Stimulated activated CD8-positive, alpha-beta memory T cell treated with anti-CD3 and anti-CD28 coated beads, Interleukin-2, amount 100 ng/mL, for 48 hours (primary cell): Measurements from ENCODE around the gene PTCHD4.

ENCODE experiments used
- DNase-seq, 2 donors: peaks; one replicate each; pipeline ENCODE4 v3.0.0-alpha.2; 2020; ENCODE audit warnings: low read depth in 2 of 2

PTCHD4 gene

DNA sequence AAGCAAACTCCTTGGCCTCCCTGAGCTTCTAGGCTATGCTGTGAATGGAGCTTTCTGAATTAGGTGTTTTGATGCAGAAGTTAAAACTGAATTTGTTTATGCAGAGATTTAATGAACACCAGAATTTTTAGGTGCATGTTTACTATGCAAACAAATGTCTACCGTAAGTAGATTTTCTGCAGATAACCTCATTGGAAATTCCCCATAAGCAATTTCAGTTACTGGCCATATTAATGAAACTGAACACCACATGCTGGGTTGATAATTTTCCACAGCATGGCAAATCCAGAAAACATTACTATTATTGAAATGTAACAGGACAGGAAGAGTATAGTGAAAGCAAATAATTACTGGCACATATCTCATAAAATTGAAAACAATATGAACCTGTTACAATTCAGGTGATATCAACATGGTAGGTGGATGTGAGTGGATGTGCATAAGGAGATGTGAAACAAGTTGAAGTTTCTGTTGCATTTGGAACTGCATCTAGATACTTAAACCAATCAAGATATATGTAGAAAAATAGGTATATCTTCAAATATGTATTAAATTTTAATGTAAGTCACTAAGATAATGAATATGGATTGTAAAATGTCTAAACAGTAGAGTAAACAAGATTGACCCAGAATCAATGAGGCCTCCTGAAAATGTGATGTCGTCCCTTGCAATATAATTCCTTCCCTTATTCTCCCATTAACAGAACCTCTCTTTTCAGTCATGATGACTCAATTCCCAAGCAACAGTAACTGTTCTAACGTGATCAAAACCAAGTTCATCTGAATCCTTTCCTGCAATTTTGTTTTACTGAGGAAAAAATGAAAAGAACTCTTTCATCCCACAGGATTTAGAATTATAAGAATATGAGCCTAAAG, 11.0 kb downstream of the PTCHD4 start:
- no peak for DNase-seq

DNA sequence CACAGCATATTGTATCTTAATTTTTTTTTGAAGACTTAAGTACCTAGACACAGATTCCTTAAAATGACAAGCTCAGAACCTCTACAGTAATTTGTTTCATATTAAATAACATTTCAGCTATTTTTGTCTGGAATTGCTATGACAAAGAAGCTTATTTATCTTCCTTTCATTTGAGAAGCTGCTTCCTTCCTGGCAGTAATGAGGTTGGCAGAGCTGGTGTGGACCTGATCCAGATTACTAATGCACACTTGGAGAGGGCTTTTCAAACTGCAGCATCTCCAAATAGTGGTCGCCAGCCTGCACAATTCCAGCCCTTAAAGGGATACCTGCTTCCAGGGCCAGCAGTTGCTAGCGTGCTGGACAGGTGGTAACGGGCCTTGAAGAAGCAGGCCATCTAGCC, 12.1 kb downstream of the PTCHD4 start:
- no peak for DNase-seq

DNA sequence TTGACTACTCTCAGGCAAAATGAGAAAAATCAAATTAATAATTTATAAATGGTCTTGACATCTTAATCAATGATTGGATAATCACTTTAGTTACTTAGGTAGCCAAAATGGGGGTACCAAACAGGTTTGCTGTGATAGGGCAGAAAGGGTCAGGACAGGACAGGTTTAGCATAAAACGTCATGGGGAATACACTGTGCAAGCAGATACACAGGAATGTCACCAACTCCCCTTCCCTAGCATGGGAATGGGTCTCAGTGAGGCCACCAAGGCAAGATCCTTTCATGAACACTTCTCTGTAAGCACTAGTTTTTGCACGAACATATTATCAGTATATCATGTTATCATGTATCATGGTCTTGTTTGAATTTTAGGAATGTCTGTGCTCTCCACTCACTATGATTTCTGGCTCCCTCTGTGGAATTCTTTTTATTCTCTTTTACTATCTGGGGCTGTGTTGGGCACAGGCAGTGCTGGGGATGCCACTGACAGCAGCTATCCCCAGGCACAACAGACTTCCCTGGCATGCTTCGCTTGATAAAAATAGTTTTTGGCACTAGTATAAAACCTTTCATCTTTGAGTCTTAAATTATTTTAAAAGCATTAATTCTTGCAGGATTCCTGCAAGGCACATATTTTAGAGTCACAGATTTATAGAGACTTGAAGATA, 18.3 kb downstream of the PTCHD4 start:
- no peak for DNase-seq

DNA sequence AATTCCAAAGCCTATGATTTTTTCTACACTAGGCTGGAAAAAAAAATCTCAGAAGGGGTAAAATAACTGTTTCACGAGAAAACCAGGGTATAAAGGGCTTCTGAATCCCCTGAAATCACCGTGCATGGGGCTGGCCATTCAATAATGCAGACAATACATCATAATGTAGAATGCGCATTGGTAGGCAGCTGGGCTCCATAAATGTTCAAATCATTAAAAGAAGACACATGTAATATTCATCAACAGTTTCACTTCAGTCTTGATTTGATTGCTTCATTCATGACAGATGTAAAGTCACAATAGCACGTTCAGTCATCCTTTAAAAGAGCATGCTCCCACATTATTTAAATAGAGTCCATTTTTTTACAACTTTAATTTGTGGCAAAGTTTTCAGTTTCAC, 20.5 kb downstream of the PTCHD4 start:
- DNase-seq, result no peak

DNA sequence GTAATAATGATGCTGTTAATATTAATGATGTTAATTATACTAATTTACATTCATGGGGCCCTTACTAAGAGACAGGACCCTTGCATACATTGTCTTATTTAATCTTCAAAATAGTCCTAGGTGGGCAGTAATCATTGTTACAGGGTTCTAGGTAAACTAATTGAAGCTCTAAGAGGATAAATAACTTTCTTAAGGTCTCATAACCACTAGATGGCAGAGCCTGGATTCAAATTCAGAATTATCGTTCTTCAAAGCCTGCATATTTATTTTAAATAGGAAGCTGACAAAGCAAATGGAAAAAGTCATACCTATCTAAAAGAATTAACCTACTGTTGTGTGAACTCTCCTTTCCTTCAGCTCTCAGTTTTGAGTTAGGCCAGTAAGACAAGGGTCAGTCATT, 23.5 kb downstream of the PTCHD4 start:
- no peak for DNase-seq

DNA sequence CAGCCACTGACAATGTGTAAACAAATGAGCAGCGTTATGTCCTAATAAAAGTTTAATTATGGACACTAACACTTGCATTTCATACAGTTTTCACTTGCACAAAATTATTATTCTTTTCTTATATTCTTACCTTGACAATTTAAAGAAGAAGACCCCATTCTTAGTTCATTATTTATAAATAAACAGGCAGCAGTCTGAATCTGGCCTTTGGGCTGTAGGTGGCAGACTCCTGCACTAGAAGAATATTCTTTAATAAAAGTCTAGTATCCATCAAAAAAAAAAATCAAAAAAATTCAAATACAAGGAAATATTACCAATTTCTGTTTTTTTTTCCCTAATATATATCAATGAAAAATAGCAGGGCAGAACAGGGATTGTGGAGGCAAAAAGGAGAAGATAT, 24.8 kb downstream of the PTCHD4 start:
- DNase-seq, result no peak

DNA sequence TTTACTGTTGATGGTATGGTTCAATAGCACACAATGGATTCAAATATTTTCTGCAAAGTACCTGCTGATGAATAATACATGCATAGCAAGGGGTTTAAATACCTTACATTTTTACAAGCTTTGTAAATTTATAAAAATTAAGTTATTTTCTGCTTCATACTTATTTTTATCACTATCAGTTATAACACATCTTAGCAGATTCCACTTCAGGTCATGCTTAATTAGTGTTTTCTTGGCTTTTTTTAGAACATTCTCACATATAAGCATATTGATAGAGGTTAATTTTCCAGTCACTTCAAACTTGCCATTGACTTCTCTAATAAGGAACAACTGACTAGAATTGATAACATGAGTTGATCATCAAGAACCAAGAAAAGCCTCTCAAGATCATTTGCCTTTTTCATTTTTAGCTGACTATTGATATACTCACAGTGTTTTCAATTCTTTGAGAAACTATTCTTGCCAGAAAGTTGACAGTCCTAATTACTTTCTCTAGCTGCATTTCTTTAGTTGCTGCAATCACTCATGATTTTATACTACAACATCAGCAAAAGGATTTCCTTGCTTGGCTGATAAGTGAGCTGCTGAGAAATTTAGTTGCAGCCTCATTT, 25.8 kb downstream of the PTCHD4 start:
- no peak for DNase-seq

DNA sequence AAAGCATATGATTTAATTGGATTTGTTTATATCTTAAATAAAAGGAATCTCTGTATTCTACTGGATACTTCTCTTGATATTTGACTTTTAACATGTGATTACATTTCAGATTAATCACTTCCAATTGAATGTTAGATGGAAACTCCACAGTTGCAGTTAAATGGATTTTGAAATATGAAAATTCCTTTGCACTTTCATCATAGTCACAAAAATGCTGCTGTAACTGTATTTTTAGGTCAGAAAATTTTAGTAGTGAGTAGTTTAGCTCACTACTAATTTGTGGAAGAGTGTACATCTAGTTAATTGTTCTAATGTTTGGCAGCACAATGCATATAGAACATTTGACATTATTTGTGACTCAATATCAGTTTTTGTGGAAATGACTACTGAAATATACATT, 26.8 kb downstream of the PTCHD4 start:
- DNase-seq, result no peak

DNA sequence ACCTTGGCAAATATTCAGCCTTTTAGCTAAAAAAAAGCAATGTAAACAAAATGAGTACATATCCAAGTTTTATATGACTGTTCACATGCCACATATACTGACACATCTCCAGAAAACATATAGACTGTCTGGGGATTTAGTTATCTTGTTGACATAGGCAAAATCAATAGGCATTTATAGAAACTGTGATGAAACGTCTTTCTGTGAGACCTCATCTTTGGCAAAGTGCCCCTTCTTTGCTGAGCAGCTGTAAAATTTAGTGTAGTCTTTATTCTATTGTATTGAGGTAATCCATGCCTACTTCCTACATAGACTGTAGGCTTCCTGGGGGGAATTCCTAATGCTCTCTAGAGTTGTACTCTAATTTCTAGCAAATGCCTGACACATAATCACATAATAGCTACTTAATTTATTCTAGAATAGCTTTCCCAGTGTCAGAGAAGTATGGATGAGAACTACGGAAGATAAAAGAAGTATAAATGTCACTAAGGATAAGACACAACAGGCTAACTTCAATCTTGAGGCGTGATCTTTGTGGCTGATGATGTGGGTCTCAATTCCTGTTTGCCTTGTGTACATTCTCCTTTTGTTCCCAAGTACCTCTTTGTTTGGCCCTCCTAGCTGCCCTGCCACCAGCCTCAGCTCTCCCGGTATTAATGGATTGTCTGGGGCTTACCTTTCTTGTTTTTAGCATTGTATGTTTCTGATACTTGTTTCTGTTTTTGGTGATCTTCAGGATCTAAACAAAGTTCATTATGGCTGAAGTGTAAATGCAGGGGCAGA, 30.6 kb downstream of the PTCHD4 start:
- no peak for DNase-seq

DNA sequence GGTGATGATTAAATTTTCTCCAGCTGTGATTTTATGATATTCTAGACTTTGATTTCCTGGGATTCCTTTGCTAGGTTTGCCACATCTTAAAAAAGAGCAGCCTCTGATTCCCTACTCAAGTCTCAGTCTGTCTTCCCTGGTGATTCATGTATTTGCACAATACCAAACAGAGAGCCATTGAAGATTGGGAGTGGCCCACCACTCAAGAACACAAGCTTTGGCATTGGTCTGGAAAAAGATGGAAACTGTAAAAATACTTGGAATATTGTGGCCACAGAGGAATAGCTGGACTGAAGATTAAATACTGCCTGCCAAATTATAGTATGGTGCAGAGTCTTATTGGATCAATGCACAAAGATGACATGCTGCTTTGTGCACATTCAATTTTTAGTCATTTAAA, 32.9 kb downstream of the PTCHD4 start:
- no peak for DNase-seq

DNA sequence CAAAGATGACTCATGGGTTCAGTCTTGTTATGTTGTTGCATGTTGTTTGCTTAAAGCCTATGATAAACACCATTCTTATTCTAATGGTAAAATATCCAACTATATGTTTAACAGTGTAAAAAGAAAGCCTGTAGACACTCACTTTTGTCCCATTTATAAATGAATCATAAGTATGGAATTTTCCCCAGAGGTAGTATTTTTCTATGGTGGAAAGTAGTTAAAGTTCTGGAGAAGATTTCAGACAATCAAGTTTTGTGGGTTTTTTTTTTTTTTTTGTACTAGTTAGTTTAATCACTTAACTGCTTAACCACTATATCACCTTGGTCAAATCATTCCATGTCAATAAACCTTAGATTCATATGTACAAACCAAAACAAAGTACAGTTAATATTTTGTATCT, 35.8 kb downstream of the PTCHD4 start:
- no peak for DNase-seq

DNA sequence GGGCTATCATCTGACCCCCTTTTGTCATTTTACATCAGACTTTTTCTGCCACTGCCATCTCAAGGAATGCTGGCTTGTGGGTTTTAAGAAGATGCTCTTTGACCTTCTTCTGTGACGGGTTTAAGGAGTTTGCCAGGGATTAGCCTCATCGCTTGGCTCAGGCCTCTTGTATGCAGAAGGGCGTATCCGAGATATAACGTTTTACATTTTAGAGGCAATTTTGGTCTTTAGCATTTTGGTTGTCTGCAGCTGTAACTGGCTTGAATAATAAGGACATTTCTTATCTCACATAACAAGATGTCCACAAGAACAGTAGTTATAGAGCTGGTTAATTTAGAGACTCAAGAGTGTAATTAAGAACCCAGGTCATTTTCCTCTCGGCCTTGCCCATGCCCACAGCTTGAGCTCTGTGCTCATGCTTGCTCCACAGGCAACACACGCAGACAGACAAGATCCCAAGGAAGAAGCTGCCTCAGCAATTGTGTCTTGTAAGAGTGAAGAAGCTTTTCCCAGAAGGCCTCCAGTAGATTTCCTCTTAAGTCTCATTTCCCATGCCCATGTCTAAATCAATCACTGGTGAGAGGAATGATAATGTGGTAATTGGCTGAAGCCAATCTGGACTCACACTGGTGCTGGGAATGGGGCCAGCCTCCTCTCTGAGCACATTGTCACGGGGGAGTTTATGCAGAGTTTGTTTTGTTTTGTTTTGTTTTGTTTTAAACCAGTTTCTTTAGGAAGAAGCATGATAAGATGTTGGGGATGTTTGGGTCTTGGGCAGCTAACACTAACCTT, 36.8 kb downstream of the PTCHD4 start:
- DNase-seq, result no peak

DNA sequence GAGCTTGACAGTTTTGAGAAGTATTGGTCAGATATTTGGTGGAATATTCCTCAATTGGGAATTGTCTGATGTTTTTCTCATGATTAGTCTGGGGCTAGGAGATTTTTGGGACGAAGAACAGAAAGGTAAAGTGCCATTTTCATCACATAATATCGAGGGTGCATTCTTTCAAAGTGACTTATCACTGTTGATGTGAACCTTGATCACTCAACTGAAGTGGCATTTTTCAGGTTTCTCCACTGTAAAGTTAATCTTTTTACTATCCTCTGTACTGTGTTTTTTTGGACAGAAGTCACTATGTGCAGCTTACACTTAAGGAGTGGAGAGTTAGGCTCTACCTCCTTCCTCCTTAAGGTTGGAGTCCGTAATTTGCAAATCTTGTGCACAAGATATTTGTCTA, 39.2 kb downstream of the PTCHD4 start:
- DNase-seq, result no peak

DNA sequence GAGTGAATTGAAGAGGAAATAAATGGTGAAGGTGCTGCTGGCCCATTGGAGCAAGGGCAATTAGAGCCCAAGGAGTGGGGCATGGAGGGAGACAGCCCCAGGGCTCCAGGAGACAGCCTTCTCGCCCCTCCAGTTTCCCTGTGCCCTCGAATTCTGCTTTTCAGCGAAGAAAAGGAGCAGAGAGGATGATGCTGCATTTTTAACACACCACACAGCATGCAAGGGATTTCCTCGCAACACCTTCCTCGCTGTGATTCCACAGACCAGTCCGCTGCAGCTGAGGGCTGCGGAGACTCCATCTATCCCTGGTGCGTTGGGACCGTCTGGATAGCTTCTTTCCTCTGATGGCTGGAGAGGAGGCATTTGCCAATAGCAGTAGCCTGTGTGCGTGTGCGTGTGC, 41.7 kb downstream of the PTCHD4 start:
- DNase-seq, result no peak

DNA sequence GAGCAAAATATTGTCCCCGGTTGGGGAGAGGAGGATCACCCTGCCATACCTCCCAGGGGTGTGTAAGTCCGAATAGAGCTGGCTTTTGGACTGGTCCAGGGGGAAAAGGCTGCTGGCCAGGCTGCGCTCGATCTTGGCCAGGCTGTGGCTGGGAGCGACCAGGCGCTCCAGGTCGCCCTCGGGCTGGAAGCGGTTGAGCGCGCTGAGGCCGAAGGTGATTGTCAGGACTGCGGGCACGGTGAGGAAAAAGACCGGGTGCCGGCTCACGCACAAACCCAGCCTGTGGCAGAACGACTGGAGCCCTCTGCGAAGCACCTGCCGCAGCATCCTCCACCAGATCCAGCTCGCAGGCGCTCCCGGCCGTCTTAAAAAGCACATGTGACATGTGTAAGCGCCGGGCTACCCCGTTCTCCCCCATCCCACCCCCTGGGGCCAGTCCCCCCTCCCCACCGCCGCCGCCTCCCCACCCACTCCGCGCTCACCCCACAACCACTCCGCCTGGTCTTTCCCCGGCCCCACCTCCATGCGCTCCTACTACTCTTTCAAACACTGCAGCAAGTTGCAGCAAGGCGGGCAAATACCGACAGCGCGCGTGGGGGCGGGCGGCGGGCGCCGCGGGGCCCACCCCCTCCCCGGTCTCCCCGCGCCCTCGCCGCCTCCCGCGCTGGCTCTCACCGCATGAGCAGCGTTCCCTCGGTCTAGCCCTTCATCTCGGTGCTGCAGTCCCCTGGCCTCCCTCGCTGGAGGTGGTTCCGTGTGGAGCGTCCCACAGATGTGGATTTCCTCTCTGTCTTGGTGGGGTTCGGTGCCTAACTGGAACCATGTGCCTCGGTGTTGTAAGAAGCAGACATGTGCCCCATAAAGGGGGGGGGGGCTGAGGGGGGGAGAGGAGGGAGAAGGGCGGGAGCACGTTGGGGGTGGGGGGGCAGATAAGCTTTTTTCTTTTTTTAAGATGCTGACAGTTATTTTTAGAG, 42.4 kb downstream of the PTCHD4 start:
- no peak for DNase-seq

DNA sequence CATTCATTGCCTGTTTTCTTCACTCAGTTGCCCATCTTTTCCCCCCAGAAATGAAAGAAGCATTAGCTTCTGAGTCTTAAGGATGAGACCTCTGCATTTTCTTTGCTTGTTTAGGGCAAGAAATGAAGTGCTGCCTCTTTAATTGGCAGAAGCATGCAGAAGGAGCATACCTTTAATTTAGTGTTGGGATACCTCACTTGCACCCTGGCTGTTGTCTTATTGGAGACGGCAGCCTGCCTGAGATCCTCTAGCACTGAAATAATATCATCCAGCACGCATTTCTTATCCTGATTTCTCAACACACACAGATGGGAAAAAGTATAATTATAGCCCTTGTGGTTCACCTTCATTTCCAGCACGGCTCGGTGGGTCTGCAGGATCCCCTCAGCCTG, 43.1 kb downstream of the PTCHD4 start:
- DNase-seq, result no peak

DNA sequence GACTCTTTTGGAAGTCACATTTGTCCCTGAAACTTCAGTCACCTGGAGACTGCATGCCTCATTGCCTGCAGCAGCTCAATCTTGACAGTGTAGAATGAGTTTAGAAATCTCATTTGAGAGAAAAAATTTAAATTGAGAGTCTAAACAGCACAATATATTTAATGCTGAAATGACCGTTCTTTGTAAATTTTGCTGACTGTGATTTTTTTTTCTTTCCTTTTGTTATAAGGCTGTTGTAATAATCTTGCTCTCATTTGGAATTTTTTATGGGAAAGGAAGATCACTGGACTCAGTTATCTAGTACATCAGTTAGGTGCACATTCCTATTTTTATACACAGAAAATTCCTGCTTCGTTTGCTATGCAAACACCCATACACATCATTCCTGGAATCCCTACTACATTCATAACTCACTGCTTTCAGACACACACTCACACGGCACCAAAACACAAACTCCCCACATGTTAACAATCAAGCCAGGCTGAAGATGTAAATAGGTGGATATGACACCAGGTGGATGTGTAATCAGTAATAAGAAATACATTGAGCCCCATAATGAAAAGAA, 43.8 kb downstream of the PTCHD4 start:
- no peak for DNase-seq

DNA sequence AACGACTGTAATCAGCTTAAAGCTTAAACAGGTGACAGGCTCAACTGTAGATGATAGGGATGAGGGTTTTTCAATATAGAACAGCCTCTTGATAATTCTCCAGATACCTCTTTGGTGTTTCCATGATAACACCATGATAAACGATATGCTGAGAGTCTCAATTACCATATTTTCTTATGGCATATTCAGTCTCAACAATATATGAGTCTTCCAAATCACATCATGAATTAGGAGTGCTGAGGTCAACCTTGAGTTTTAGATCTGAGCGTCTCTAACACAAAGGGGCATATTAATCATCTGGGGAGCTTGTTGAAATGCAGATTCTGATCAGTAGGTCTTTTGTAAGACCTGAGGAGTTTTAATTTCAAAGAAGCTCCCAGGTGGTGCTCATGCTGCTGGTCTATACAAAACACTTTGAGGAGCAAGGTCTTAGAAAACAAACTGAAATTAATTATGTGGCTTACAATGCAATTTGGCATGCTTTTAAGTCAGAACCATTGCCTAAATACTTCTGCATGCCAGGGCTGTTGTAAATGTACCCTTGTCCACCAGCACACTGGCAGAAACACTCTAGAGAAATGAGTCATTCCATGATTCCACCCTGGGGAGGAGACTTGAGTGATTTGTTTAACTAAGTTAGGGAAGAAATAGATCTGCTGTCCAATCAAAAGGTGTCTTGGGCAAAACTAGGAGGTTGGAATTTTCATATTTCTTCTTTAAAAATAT, 49.6 kb downstream of the PTCHD4 start:
- DNase-seq, result no peak
